AG04450 (cell line): ENCODE results near the gene GAS2L1. TPM values are rescaled to one million over a fixed set of nuclear protein-coding genes. Genes with fewer than 3 reads are reported as not detected.

ENCODE experiments used
- CTCF ChIA-PET: fragments of 300-600, 350-600 bp; formaldehyde crosslinking; extraction: SDS; loops from one replicate; lab custom pipeline; 2022; ENCODE audit warnings: antibody characterized with exemption, inconsistent platforms; lab: Charles Lee
- POLR2A ChIA-PET: fragments of 350-600 bp; formaldehyde crosslinking; extraction: SDS; loops from one replicate; lab custom pipeline; 2021; ENCODE audit warnings: antibody characterized with exemption, inconsistent platforms; lab: Yijun Ruan, JAX
- DNase-seq: peaks from one replicate; pipeline ENCODE4 v3.0.0-alpha.2; 2011; ENCODE audit warnings: low read depth, low spot score
- H3K27ac ChIP-seq: one replicate; pipeline ENCODE4 v1.5.1; 2012; ENCODE audit warnings: low read depth, low read length, control low read depth
- H3K27me3 ChIP-seq: one replicate; pipeline ENCODE4 v1.6.0; 2012; ENCODE audit warnings: low read length; ENCODE audit not compliant: control insufficient read depth, insufficient read depth
- H3K4me3 ChIP-seq: 2 replicates; pipeline ENCODE4 v1.5.1; 2011; ENCODE audit warnings: mild to moderate bottlenecking, low read depth, low read length, control low read depth
- H3K9me3 ChIP-seq: 2 replicates; pipeline ENCODE4 v1.5.1; 2012; ENCODE audit warnings: low read length; ENCODE audit not compliant: control insufficient read depth, insufficient read depth
- polyA plus RNA-seq: library from polyadenylated mRNA; depleted of rRNA; stranded (reverse); fragments of >200 nt; gene quantifications from 2 replicates; pipeline ENCODE4 v1.2.3, GENCODE V29; 2011
- TF ChIP-seq, protein P1 (sequence below): IDR thresholded peaks from 2 replicates; pipeline ENCODE4 v1.5.1; 2011; ENCODE audit warnings: low read depth, low read length, control low read depth, inconsistent platforms

The GAS2L1 gene
- polyA plus RNA-seq, 1 experiment = 4.5 TPM

DNA sequence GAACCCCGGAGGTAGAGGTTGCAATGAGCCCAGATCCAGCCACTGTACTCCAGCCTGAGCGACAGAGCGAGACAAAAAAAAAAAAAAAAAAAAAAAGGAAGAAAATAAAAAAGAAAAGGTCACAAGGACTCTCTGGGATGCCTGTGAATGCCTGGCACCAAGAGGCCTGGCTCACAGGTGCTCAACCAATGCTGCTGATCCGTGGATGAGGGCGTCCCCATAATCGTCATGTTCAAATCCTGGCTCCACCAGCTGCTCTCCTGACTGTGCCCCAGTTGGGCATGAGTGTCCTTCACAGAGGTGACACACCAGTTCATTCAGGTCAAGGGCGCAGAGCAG lies 645 bp upstream of the GAS2L1 start:
- TF ChIP-seq, protein P1, sequence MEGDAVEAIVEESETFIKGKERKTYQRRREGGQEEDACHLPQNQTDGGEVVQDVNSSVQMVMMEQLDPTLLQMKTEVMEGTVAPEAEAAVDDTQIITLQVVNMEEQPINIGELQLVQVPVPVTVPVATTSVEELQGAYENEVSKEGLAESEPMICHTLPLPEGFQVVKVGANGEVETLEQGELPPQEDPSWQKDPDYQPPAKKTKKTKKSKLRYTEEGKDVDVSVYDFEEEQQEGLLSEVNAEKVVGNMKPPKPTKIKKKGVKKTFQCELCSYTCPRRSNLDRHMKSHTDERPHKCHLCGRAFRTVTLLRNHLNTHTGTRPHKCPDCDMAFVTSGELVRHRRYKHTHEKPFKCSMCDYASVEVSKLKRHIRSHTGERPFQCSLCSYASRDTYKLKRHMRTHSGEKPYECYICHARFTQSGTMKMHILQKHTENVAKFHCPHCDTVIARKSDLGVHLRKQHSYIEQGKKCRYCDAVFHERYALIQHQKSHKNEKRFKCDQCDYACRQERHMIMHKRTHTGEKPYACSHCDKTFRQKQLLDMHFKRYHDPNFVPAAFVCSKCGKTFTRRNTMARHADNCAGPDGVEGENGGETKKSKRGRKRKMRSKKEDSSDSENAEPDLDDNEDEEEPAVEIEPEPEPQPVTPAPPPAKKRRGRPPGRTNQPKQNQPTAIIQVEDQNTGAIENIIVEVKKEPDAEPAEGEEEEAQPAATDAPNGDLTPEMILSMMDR = no peak
- Histone ChIP-seq H3K27me3 (no peaks in the 10 kb centered on the region), H3K4me3 (0 out of 2 replicates have a peak overlapping the region, but pooled peaks have one; percentile 20), H3K9me3 (no peaks in the 10 kb centered on the region; the same call in 1 of the 2 replicates), H3K27ac (peak overlapping the region; percentile 57)
- no peak for DNase-seq
- ChIA-PET POLR2A (no interaction called here), CTCF (interaction anchor here (0.7 to 2.4 kb wide), 5 partner anchors 8 to 86 kb away, joined by 3 to 7 read pairs (median 4); no protein-coding TSS in a partner anchor)

- Histone ChIP-seq H3K27me3 (no peaks in the 10 kb centered on the region), H3K9me3 (no peaks in the 10 kb centered on the region; the same call in 1 of the 2 replicates), H3K4me3 (peak overlapping the region; percentile 76), H3K27ac (peak overlapping the region; percentile 52)
- TF ChIP-seq, protein P1 = no peak
- ChIA-PET CTCF (interaction anchor here (0.6 to 2.4 kb wide), 7 partner anchors 9 to 42 kb away, joined by 3 to 7 read pairs (median 4); no protein-coding TSS in a partner anchor), POLR2A (interaction anchor here (0.6 to 1.1 kb wide), 4 partner anchors 10 to 50 kb away, joined by 3 to 8 read pairs (median 3); partner anchors contain the start of gene EWSR1)
- no peak for DNase-seq
Measured at GRCh38 chr22:29306835-29307595, 565 bp downstream of the GAS2L1 start.

- no peak for DNase-seq
- Histone ChIP-seq H3K27me3 (no peaks in the 10 kb centered on the region), H3K4me3 (peak overlapping the region; percentile 76), H3K9me3 (no peaks in the 10 kb centered on the region; the same call in 1 of the 2 replicates), H3K27ac (no peak overlapping the region)
- TF ChIP-seq, protein P1 = no peak
- ChIA-PET CTCF (interaction anchor here (2.4 kb wide), 1 partner anchor 10 kb away, joined by 7 read pairs; no protein-coding TSS in a partner anchor), POLR2A (no interaction called here)
Measured at GRCh38 chr22:29307596-29308147, 1.2 kb downstream of the GAS2L1 start.

- no peaks in the 10 kb centered on the region; the same call in 1 of the 2 replicates for H3K9me3 ChIP-seq
- peak overlapping the region; percentile 76; the same call in 1 of the 2 replicates for H3K4me3 ChIP-seq
- POLR2A ChIA-PET = no interaction called here
- DNase-seq = no peak
- CTCF ChIA-PET = no interaction called here
- peaks cover under 1% of the 10 kb centered on the region for H3K27me3 ChIP-seq
- H3K27ac ChIP-seq = peak overlapping the region; percentile 11
- TF ChIP-seq, protein P1 = no peak
Measured at GRCh38 chr22:29308148-29308790, 1.8 kb downstream of the GAS2L1 start.
